Measurements from ENCODE around the gene COL6A2. TPM values are rescaled to one million over a fixed set of nuclear protein-coding genes. Genes with fewer than 3 reads are reported as not detected.
A peak's percentile ranks its signal among the peaks of the same experiment; 100 is the strongest.

Gene COL6A2
- total RNA-seq, 1 experiment from 2014 or later, result 129 TPM

DNA sequence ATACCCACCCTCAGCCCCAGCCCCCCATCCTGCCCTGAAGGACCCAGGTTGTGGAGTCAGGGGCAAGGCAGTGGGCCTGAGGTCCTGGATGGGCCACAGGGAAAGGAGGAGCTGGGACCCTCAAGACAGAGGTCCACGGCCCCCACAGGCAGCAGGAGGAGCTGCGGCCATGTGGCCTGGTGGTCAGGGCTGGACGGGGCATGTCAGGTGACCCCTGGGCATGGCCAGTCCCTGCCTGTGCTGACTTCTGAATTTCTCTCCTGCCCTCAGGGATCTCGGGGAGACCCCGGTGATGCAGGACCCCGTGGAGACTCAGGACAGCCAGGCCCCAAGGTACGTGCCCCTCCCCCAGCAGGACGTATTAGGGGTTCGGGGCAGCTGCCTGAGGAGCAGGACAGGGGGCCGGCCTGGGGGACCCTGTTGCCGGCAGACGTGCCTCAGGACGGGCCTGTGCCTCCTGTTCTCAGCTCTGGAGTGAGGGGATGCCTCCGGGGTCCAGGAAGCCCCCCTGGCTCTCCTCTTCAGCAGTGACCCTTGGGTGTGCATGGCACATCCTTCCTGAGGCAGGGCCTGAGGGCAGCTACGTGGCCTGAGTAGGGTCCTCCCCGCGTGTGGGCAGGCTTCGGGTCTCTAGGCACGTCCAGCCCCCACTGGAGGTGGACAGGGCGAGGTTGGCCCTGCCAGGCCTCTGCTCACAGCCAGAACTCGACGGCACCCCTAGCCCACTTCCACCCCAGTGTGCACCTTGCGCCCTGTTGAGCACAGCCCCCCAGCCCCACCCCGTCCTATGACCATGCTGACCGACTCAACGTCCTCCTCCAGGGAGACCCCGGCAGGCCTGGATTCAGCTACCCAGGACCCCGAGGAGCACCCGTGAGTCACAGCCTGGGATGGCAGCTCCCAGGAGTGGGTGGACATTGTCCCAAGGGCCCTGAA, 23.6 kb downstream of the COL6A2 start:
- no peak overlapping the region for H2AK5ac ChIP-seq (ENCODE audit: insufficient read length, low read length)
- DNase-seq, result peak; percentile 15

More for the DNA sequence above, 23.6 kb downstream of the COL6A2 start:
- H4K8ac ChIP-seq (replicated peaks; ENCODE audit: insufficient read length, low read depth, low read length), result no peak overlapping the region
- Mint-ChIP-seq H3K4me1 (no peaks in the 10 kb centered on the region), H3K4me3 (no peak overlapping the region), H3K27ac (peak overlapping the region in 1 of 3 experiments; percentile 48; a peak in 2 of 7 replicates), H3K36me3 (ENCODE audit: insufficient read depth in 1 of 3, low read depth in 3 of 3) (peaks cover 11 to 48% (median 17%) of the 10 kb centered on the region in 3 experiments), H3K9me3 (no peaks in the 10 kb centered on the region), H3K27me3 (ENCODE audit: low read depth) (no peaks in the 10 kb centered on the region)
- no peak overlapping the region for H4K5ac ChIP-seq (ENCODE audit: insufficient read length, low read depth, low read length)
- H4K91ac ChIP-seq (ENCODE audit: insufficient read length, low read depth, low read length), result no peak overlapping the region
- H3K79me2 ChIP-seq (ENCODE audit: insufficient read depth, low read length), result no peaks in the 10 kb centered on the region
- no peak overlapping the region for H3K18ac ChIP-seq (ENCODE audit: insufficient read length, low read depth, low read length)
- H3K4me1 ChIP-seq (ENCODE audit: insufficient read depth, low read length), result no peaks in the 10 kb centered on the region
- H3K56ac ChIP-seq (ENCODE audit: insufficient read length, low read depth, low read length), result no peak overlapping the region
- H3T11ph ChIP-seq (ENCODE audit: low read length), result no peak overlapping the region
- H3K9me3 ChIP-seq (ENCODE audit: control insufficient read depth, low read depth, low read length), result no peaks in the 10 kb centered on the region
- H3K79me1 ChIP-seq (ENCODE audit: insufficient read depth, low read depth, low read length, poor library complexity, severe bottlenecking), result no peaks in the 10 kb centered on the region
- H3K14ac ChIP-seq (ENCODE audit: insufficient read depth, low read length), result no peak overlapping the region
- H3K27me3 ChIP-seq (ENCODE audit: insufficient read depth, low read length), result no peaks in the 10 kb centered on the region
- no peak overlapping the region for H3K9ac ChIP-seq (ENCODE audit: extremely low read depth, insufficient read length, low read length)
- H3K4ac ChIP-seq (ENCODE audit: low read depth, low read length), result no peak overlapping the region
- H2AFZ ChIP-seq (ENCODE audit: low read length), result no peak overlapping the region
- H2BK5ac ChIP-seq (ENCODE audit: insufficient read length, low read length), result no peak overlapping the region
- no peak overlapping the region for H3K4me2 ChIP-seq (ENCODE audit: insufficient read depth, insufficient read length, low read length)
- H3K27ac ChIP-seq (ENCODE audit: insufficient read length, low read depth, low read length), result no peak overlapping the region
- no peak overlapping the region for H2BK120ac ChIP-seq (ENCODE audit: low read depth, low read length, poor library complexity, severe bottlenecking)
- TF ChIP-seq, protein P1, sequence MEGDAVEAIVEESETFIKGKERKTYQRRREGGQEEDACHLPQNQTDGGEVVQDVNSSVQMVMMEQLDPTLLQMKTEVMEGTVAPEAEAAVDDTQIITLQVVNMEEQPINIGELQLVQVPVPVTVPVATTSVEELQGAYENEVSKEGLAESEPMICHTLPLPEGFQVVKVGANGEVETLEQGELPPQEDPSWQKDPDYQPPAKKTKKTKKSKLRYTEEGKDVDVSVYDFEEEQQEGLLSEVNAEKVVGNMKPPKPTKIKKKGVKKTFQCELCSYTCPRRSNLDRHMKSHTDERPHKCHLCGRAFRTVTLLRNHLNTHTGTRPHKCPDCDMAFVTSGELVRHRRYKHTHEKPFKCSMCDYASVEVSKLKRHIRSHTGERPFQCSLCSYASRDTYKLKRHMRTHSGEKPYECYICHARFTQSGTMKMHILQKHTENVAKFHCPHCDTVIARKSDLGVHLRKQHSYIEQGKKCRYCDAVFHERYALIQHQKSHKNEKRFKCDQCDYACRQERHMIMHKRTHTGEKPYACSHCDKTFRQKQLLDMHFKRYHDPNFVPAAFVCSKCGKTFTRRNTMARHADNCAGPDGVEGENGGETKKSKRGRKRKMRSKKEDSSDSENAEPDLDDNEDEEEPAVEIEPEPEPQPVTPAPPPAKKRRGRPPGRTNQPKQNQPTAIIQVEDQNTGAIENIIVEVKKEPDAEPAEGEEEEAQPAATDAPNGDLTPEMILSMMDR (conservative IDR thresholded peaks at IDR 0.05), result no peak
- H2BK12ac ChIP-seq (ENCODE audit: insufficient read length, low read depth, low read length), result no peak overlapping the region
- no peak overlapping the region for H3K23ac ChIP-seq (ENCODE audit: insufficient read length, low read depth, low read length)
- H2BK20ac ChIP-seq (ENCODE audit: low read depth, low read length, poor library complexity, severe bottlenecking), result no peak overlapping the region
- no peaks in the 10 kb centered on the region for H4K20me1 ChIP-seq (ENCODE audit: control insufficient read depth, insufficient read depth, insufficient read length)
- no peaks in the 10 kb centered on the region for H3K23me2 ChIP-seq (ENCODE audit: insufficient read length, low read depth, low read length, poor library complexity, severe bottlenecking)
- WGBS (ENCODE audit: extremely low coverage, insufficient read length, low lambda C conversion rate), result no CpG with 5 or more reads among the region's 29 CpGs
- H2BK15ac ChIP-seq (ENCODE audit: low read depth, low read length), result no peak overlapping the region

Measured in H9 (cell line).